ENCODE measurements around the gene COPE. TPM values are rescaled to one million over a fixed set of nuclear protein-coding genes. Genes with fewer than 3 reads are reported as not detected.

COPE gene
- total RNA-seq, 1 donor from 2014 or later: 331 TPM

- no peaks in the 10 kb centered on the region for H3K4me1 ChIP-seq
- peaks cover 48 to 60% of the 10 kb centered on the region in 2 donors for H3K36me3 ChIP-seq
- H3K27ac ChIP-seq: no peak overlapping the region
- no peaks in the 10 kb centered on the region for H3K9me3 ChIP-seq
- DNase-seq (ENCODE audit: low spot score in 2 of 2): peak in 1 of 2 donors; percentile 49
- H3K4me3 ChIP-seq: no peak overlapping the region
- H3K27me3 ChIP-seq: no peaks in the 10 kb centered on the region
- TF ChIP-seq CTCF (IDR thresholded peaks at IDR 0.05): no peak
- intact Hi-C loops (cut with DNase I): loop anchor here (10.0 kb wide), 1 partner anchor 225 kb away; the partner anchor contains the start of gene TMEM161A
Observed at GRCh38 chr19:18910010-18910409, 9.2 kb downstream of the COPE start.

- intact Hi-C loops (cut with DNase I): no loop called here
- Histone ChIP-seq H3K36me3 (peaks cover 51 to 61% of the 10 kb centered on the region in 2 donors), H3K9me3 (no peaks in the 10 kb centered on the region), H3K4me1 (no peaks in the 10 kb centered on the region), H3K4me3 (no peak overlapping the region), H3K27me3 (no peaks in the 10 kb centered on the region), H3K27ac (no peak overlapping the region)
- no peak for DNase-seq (ENCODE audit: low spot score in 2 of 2)
- no peak for TF ChIP-seq CTCF (IDR thresholded peaks at IDR 0.05)
Observed at GRCh38 chr19:18908917-18909619, 10.1 kb downstream of the COPE start.

GRCh38 chr19:18906605-18907519 lies 12.3 kb downstream of the COPE start:
- no peaks in the 10 kb centered on the region for H3K4me1 ChIP-seq
- H3K36me3 ChIP-seq: peaks cover 49 to 57% of the 10 kb centered on the region in 2 donors
- H3K27ac ChIP-seq: no peak overlapping the region
- TF ChIP-seq CTCF (IDR thresholded peaks at IDR 0.05): no peak
- no peak for DNase-seq (ENCODE audit: low spot score in 2 of 2)
- intact Hi-C loops (cut with DNase I): no loop called here
- no peak overlapping the region for H3K4me3 ChIP-seq
- no peaks in the 10 kb centered on the region for H3K27me3 ChIP-seq
- no peaks in the 10 kb centered on the region for H3K9me3 ChIP-seq

- Histone ChIP-seq H3K36me3 (peaks cover 49 to 68% of the 10 kb centered on the region in 2 donors), H3K4me1 (no peaks in the 10 kb centered on the region), H3K9me3 (no peaks in the 10 kb centered on the region), H3K27ac (no peak overlapping the region), H3K27me3 (no peaks in the 10 kb centered on the region), H3K4me3 (no peak overlapping the region)
- no peak for TF ChIP-seq CTCF (IDR thresholded peaks at IDR 0.05)
- DNase-seq (ENCODE audit: low spot score in 2 of 2): no peak
- intact Hi-C loops (cut with DNase I): no loop called here
Observed at GRCh38 chr19:18905513-18906236, 13.5 kb downstream of the COPE start.

GRCh38 chr19:18905058-18905456 lies 14.1 kb downstream of the COPE start:
- H3K9me3 ChIP-seq: no peaks in the 10 kb centered on the region
- no peak overlapping the region for H3K4me3 ChIP-seq
- intact Hi-C loops (cut with DNase I): no loop called here
- no peaks in the 10 kb centered on the region for H3K27me3 ChIP-seq
- TF ChIP-seq CTCF (IDR thresholded peaks at IDR 0.05): no peak
- H3K4me1 ChIP-seq: no peaks in the 10 kb centered on the region
- no peak overlapping the region for H3K27ac ChIP-seq
- DNase-seq (ENCODE audit: low spot score in 2 of 2): no peak
- peaks cover 54 to 74% of the 10 kb centered on the region in 2 donors for H3K36me3 ChIP-seq
